ENCODE results near the gene FER. TPM values are rescaled to one million over a fixed set of nuclear protein-coding genes. Genes with fewer than 3 reads are reported as not detected.

The FER gene
- polyA plus RNA-seq, 1 of the 3 experiments (the other 2 are of a cell fraction): 1.8 TPM

- H4K20me1 ChIP-seq (ENCODE audit: insufficient read depth): no peaks in the 10 kb centered on the region
- no peaks in the 10 kb centered on the region for H3K27me3 ChIP-seq (ENCODE audit: insufficient read depth)
- H3K4me3 ChIP-seq (ENCODE audit: low read depth in 2 of 2, low read length in 1 of 2): no peak overlapping the region
- no peaks in the 10 kb centered on the region for H3K79me2 ChIP-seq (ENCODE audit: insufficient read depth)
- no peak overlapping the region for H2AFZ ChIP-seq (ENCODE audit: low read depth)
- no peaks in the 10 kb centered on the region for H3K9me3 ChIP-seq
- H3K9me2 ChIP-seq: no peaks in the 10 kb centered on the region
- DNase-seq: no peak
- no peak overlapping the region for H3K4me2 ChIP-seq
- no peaks in the 10 kb centered on the region for H3F3A ChIP-seq (replicated peaks; ENCODE audit: insufficient read depth)
- no peak for TF ChIP-seq NRF1 (IDR thresholded peaks at IDR 0.05; ENCODE audit: low read depth, low read length)
- no peak for TF ChIP-seq CHD2 (IDR thresholded peaks at IDR 0.05; ENCODE audit: low read length, partially characterized antibody)
- TF ChIP-seq FOSL2 (IDR thresholded peaks at IDR 0.05; ENCODE audit: borderline replicate concordance, low read depth): no peak
- no peak for TF ChIP-seq EP300 (IDR thresholded peaks at IDR 0.05; ENCODE audit: borderline replicate concordance in 1 of 2, low read depth in 1 of 2, low read length in 1 of 2)
- TF ChIP-seq, protein P1, sequence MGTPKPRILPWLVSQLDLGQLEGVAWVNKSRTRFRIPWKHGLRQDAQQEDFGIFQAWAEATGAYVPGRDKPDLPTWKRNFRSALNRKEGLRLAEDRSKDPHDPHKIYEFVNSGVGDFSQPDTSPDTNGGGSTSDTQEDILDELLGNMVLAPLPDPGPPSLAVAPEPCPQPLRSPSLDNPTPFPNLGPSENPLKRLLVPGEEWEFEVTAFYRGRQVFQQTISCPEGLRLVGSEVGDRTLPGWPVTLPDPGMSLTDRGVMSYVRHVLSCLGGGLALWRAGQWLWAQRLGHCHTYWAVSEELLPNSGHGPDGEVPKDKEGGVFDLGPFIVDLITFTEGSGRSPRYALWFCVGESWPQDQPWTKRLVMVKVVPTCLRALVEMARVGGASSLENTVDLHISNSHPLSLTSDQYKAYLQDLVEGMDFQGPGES (IDR thresholded peaks at IDR 0.05; ENCODE audit: low read depth, low read length): no peak
- no peak for TF ChIP-seq TCF12 (IDR thresholded peaks at IDR 0.05)
- no peak for TF ChIP-seq GATA2 (CRISPR knock-in tag; IDR thresholded peaks at IDR 0.05)
- no peak for TF ChIP-seq RCOR1 (IDR thresholded peaks at IDR 0.05; ENCODE audit: low read length)
- TF ChIP-seq YY1 (IDR thresholded peaks at IDR 0.05; ENCODE audit: low read depth): no peak
- no peak for TF ChIP-seq MXI1 (IDR thresholded peaks at IDR 0.05; ENCODE audit: low read depth, low read length)
- TF ChIP-seq, protein P2, sequence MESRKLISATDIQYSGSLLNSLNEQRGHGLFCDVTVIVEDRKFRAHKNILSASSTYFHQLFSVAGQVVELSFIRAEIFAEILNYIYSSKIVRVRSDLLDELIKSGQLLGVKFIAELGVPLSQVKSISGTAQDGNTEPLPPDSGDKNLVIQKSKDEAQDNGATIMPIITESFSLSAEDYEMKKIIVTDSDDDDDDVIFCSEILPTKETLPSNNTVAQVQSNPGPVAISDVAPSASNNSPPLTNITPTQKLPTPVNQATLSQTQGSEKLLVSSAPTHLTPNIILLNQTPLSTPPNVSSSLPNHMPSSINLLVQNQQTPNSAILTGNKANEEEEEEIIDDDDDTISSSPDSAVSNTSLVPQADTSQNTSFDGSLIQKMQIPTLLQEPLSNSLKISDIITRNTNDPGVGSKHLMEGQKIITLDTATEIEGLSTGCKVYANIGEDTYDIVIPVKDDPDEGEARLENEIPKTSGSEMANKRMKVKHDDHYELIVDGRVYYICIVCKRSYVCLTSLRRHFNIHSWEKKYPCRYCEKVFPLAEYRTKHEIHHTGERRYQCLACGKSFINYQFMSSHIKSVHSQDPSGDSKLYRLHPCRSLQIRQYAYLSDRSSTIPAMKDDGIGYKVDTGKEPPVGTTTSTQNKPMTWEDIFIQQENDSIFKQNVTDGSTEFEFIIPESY (IDR thresholded peaks at IDR 0.05; ENCODE audit: borderline replicate concordance, low read depth): no peak
- TF ChIP-seq, protein P3, sequence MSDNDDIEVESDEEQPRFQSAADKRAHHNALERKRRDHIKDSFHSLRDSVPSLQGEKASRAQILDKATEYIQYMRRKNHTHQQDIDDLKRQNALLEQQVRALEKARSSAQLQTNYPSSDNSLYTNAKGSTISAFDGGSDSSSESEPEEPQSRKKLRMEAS (IDR thresholded peaks at IDR 0.05; ENCODE audit: low read depth): no peak
- no peak for TF ChIP-seq FOXJ3 (CRISPR knock-in tag; IDR thresholded peaks at IDR 0.05)
- TF ChIP-seq PBX3 (IDR thresholded peaks at IDR 0.05): no peak
- TF ChIP-seq, protein P4, sequence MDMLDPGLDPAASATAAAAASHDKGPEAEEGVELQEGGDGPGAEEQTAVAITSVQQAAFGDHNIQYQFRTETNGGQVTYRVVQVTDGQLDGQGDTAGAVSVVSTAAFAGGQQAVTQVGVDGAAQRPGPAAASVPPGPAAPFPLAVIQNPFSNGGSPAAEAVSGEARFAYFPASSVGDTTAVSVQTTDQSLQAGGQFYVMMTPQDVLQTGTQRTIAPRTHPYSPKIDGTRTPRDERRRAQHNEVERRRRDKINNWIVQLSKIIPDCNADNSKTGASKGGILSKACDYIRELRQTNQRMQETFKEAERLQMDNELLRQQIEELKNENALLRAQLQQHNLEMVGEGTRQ (IDR thresholded peaks at IDR 0.05; ENCODE audit: borderline replicate concordance, low read depth, low read length): no peak
- no peak for TF ChIP-seq EZH2phosphoT487 (IDR thresholded peaks at IDR 0.05; ENCODE audit: borderline replicate concordance, low read depth)
- H3K4me1 ChIP-seq (ENCODE audit: control insufficient read depth in 1 of 2, insufficient read depth in 2 of 2, low read depth in 1 of 2, low read length in 1 of 2): no peaks in the 10 kb centered on the region
- H3K36me3 ChIP-seq (replicated peaks in 1 of 2; ENCODE audit: control insufficient read depth in 1 of 2, insufficient read depth in 2 of 2, low read length in 1 of 2): no peaks in the 10 kb centered on the region
- ChIA-PET CTCF (no interaction called here), POLR2A (no interaction called here)
- no peak overlapping the region for H3K9ac ChIP-seq
- H3K27ac ChIP-seq (ENCODE audit: low read depth in 2 of 2, low read length in 1 of 2): no peak overlapping the region
- 75% methylated on average over 5 of the region's 5 CpGs for WGBS (ENCODE audit: low lambda C conversion rate)
These were observed 44.4 kb upstream of the FER start for GRCh38 chr5:108703313-108703712.
